Measurements from ENCODE around the gene DLGAP1. TPM values are rescaled to one million over a fixed set of nuclear protein-coding genes. Genes with fewer than 3 reads are reported as not detected.

DLGAP1 gene
- total and polyA plus RNA-seq, 2 donors (not counting 1 experiment from before 2014, with no cell fraction given): 0.07 to 0.61 TPM

- intact Hi-C loops (cut with micrococcal nuclease): no loop called here
- Histone ChIP-seq H2AFZ (ENCODE audit: insufficient read depth, low read depth, low read length, poor library complexity, severe bottlenecking) (no peak overlapping the region), H3K4me1 (ENCODE audit: control insufficient read depth in 2 of 2, insufficient read depth in 2 of 2, low read length in 2 of 2) (peaks cover 11 to 13% of the 10 kb centered on the region in 2 donors), H3K9ac (ENCODE audit: low read length) (no peak overlapping the region), H3K4me3 (ENCODE audit: control extremely low read depth in 1 of 5, extremely low read depth in 1 of 5, insufficient read depth in 1 of 5, low read depth in 2 of 5, low read length in 4 of 5) (no peak overlapping the region), H4K20me1 (ENCODE audit: control insufficient read depth, insufficient read depth, low read length, poor library complexity, severe bottlenecking) (no peaks in the 10 kb centered on the region), H3K27ac (ENCODE audit: low read length in 2 of 2) (no peak overlapping the region), H3K36me3 (replicated peaks in 1 of 2; ENCODE audit: control extremely low read depth in 1 of 2, control insufficient read depth in 1 of 2, extremely low read depth in 1 of 2, insufficient read depth in 2 of 2, low read length in 1 of 2) (no peaks in the 10 kb centered on the region), H3K79me2 (ENCODE audit: control insufficient read depth, insufficient read depth, low read length) (no peaks in the 10 kb centered on the region), H3K27me3 (replicated peaks in 1 of 4; ENCODE audit: control extremely low read depth in 1 of 4, control insufficient read depth in 3 of 4, insufficient read depth in 4 of 4, low read length in 3 of 4) (no peaks in the 10 kb centered on the region), H3K9me3 (ENCODE audit: control extremely low read depth in 1 of 3, control insufficient read depth in 2 of 3, insufficient read depth in 1 of 3, low read length in 2 of 3) (no peaks in the 10 kb centered on the region), H3K4me2 (replicated peaks; ENCODE audit: low read depth, low read length, poor library complexity, severe bottlenecking) (no peak overlapping the region)
- no CpG with 5 or more reads among the region's 1 CpG for WGBS (ENCODE audit: insufficient coverage)
- Mint-ChIP-seq H3K27me3 (no peaks in the 10 kb centered on the region), H3K9me3 (ENCODE audit: insufficient read depth) (no peaks in the 10 kb centered on the region), H3K4me3 (no peak overlapping the region), H3K27ac (no peak overlapping the region), H3K4me1 (peaks cover 14% of the 10 kb centered on the region)
- ATAC-seq (ENCODE audit: low read depth) (no peak), DNase-seq (no peak)
- TF ChIP-seq EZH2 (IDR thresholded peaks at IDR 0.05; ENCODE audit: borderline replicate concordance, insufficient read depth, low read depth, low read length, poor library complexity, severe bottlenecking): no peak
- TF ChIP-seq CTCF (IDR thresholded peaks at IDR 0.05): no peak
- ChIA-PET POLR2A (no interaction called here), CTCF (interaction anchor here (0.8 to 10.7 kb wide), 6 partner anchors 10 to 387 kb away, joined by 3 to 430 read pairs (median 4); no protein-coding TSS in a partner anchor)
These were observed 796.6 kb downstream of the DLGAP1 start for GRCh38 chr18:3658529-3658928.

DNA sequence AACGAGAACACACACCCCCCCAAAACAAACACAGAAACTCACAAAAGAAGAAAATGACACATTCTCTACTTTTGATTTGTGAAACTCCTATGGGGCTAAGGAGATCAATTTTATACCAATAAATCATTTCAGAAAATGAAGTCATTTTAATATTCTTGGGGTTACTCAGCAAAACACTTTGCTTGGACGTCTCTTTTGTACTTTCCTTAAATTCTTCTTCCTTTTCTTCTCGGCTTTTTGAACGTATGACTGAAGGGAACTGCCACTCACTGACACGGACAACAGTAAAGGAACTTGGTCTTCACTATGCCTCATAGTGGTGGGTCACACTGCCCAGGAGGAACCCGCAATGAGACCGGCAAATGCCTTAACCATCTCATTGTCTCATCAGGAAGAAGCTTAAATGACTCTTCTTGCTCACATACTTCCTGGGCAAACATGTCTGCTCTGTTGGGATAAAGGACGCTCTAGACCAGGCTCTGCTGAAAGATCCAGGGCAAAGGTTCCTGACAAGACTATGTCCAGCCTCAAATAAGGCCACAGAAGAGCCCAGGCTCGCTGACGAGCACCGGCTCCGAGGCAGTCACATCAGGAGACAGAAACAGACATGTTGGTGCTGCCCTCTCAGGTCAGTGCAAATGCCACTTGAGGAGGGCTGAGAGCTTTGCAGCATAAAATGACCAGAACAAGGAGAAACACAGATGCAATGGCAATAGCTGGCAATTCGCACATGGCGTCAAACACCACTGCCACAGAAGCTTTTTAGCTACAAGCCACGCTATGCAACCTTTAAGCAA, 799.7 kb downstream of the DLGAP1 start:
- H3K36me3 ChIP-seq (replicated peaks in 1 of 2; ENCODE audit: control extremely low read depth in 1 of 2, control insufficient read depth in 1 of 2, extremely low read depth in 1 of 2, insufficient read depth in 2 of 2, low read length in 1 of 2): no peaks in the 10 kb centered on the region
- no peaks in the 10 kb centered on the region for H3K27me3 ChIP-seq (replicated peaks in 1 of 4; ENCODE audit: control extremely low read depth in 1 of 4, control insufficient read depth in 3 of 4, insufficient read depth in 4 of 4, low read length in 3 of 4)
- H3K27ac ChIP-seq (ENCODE audit: low read length in 2 of 2): no peak overlapping the region
- H4K20me1 ChIP-seq (ENCODE audit: control insufficient read depth, insufficient read depth, low read length, poor library complexity, severe bottlenecking): no peaks in the 10 kb centered on the region
- no peak overlapping the region for H3K4me3 ChIP-seq (ENCODE audit: control extremely low read depth in 1 of 5, extremely low read depth in 1 of 5, insufficient read depth in 1 of 5, low read depth in 2 of 5, low read length in 4 of 5)
- no peak overlapping the region for H3K4me2 ChIP-seq (replicated peaks; ENCODE audit: low read depth, low read length, poor library complexity, severe bottlenecking)
- no peak overlapping the region for H3K27ac Mint-ChIP-seq
- DNase-seq: no peak
- intact Hi-C loops (cut with micrococcal nuclease): no loop called here
- ChIA-PET POLR2A (no interaction called here), CTCF (interaction anchor here (1.0 kb wide), 1 partner anchor 10 kb away, joined by 6 read pairs; no protein-coding TSS in a partner anchor)
- TF ChIP-seq EZH2 (IDR thresholded peaks at IDR 0.05; ENCODE audit: borderline replicate concordance, insufficient read depth, low read depth, low read length, poor library complexity, severe bottlenecking) (no peak), CTCF (IDR thresholded peaks at IDR 0.05) (no peak)
- peaks cover 2 to 4% of the 10 kb centered on the region in 2 donors for H3K4me1 ChIP-seq (ENCODE audit: control insufficient read depth in 2 of 2, insufficient read depth in 2 of 2, low read length in 2 of 2)
- no peaks in the 10 kb centered on the region for H3K9me3 Mint-ChIP-seq (ENCODE audit: insufficient read depth)
- no peaks in the 10 kb centered on the region for H3K79me2 ChIP-seq (ENCODE audit: control insufficient read depth, insufficient read depth, low read length)
- no peak for ATAC-seq (ENCODE audit: low read depth)
- no peak overlapping the region for H3K4me3 Mint-ChIP-seq
- H3K27me3 Mint-ChIP-seq: peaks cover 4% of the 10 kb centered on the region
- peaks cover 5% of the 10 kb centered on the region for H3K4me1 Mint-ChIP-seq
- no peak overlapping the region for H2AFZ ChIP-seq (ENCODE audit: insufficient read depth, low read depth, low read length, poor library complexity, severe bottlenecking)
- WGBS (ENCODE audit: insufficient coverage): 94% methylated on average over 11 of the region's 15 CpGs
- no peaks in the 10 kb centered on the region for H3K9me3 ChIP-seq (ENCODE audit: control extremely low read depth in 1 of 3, control insufficient read depth in 2 of 3, insufficient read depth in 1 of 3, low read length in 2 of 3)
- no peak overlapping the region for H3K9ac ChIP-seq (ENCODE audit: low read length)
